Measurements from ENCODE around the gene IL36RN. TPM values are rescaled to one million over a fixed set of nuclear protein-coding genes. Genes with fewer than 3 reads are reported as not detected.

The IL36RN gene
- total RNA-seq, 1 donor from 2014 or later, result 0.14 TPM

- Histone ChIP-seq H3K27me3 (ENCODE audit: insufficient read depth, low read length) (peaks cover 10% of the 10 kb centered on the region), H3K27ac (ENCODE audit: low read depth, low read length) (no peak overlapping the region), H3K9me3 (ENCODE audit: insufficient read depth, low read depth, low read length) (peaks cover 4% of the 10 kb centered on the region), H4K20me1 (ENCODE audit: insufficient read depth, low read length) (no peaks in the 10 kb centered on the region), H3K79me2 (ENCODE audit: insufficient read depth, low read length) (no peaks in the 10 kb centered on the region), H2AFZ (ENCODE audit: low read depth, low read length) (no peak overlapping the region), H3K4me1 (ENCODE audit: insufficient read depth, low read length) (no peaks in the 10 kb centered on the region), H3K9ac (ENCODE audit: low read length) (no peak overlapping the region), H3K36me3 (ENCODE audit: insufficient read depth, low read length) (no peaks in the 10 kb centered on the region), H3K4me3 (ENCODE audit: insufficient read depth, low read depth, low read length) (no peak overlapping the region), H3K4me2 (ENCODE audit: low read length) (no peak overlapping the region)
- TF ChIP-seq EZH2 (IDR thresholded peaks at IDR 0.05; ENCODE audit: insufficient read depth, low read length) (no peak), CTCF (IDR thresholded peaks at IDR 0.05; ENCODE audit: insufficient read depth, low read depth, low read length) (no peak)
- peaks cover 36% of the 10 kb centered on the region for H3K27me3 Mint-ChIP-seq (ENCODE audit: low read depth, unreplicated experiment)
- peaks cover 11% of the 10 kb centered on the region for H3K9me3 Mint-ChIP-seq (ENCODE audit: unreplicated experiment)
- no peak overlapping the region for H3K4me3 Mint-ChIP-seq (ENCODE audit: unreplicated experiment)
- H3K27ac Mint-ChIP-seq (ENCODE audit: unreplicated experiment), result no peak overlapping the region
- H3K4me1 Mint-ChIP-seq (ENCODE audit: low read depth, unreplicated experiment), result no peaks in the 10 kb centered on the region
- FAIRE-seq (no peak), DNase-seq (ENCODE audit: low read depth) (no peak)
- H3K36me3 Mint-ChIP-seq (ENCODE audit: low read depth, unreplicated experiment), result no peaks in the 10 kb centered on the region
Observed at GRCh38 chr2:113060796-113061195, 1.8 kb downstream of the IL36RN start.

- H3K36me3 ChIP-seq (ENCODE audit: insufficient read depth, low read length), result no peaks in the 10 kb centered on the region
- Mint-ChIP-seq H3K4me1 (ENCODE audit: low read depth, unreplicated experiment) (no peaks in the 10 kb centered on the region), H3K36me3 (ENCODE audit: low read depth, unreplicated experiment) (no peaks in the 10 kb centered on the region), H3K9me3 (ENCODE audit: unreplicated experiment) (peaks cover 9% of the 10 kb centered on the region), H3K4me3 (ENCODE audit: unreplicated experiment) (no peak overlapping the region), H3K27ac (ENCODE audit: unreplicated experiment) (no peak overlapping the region), H3K27me3 (ENCODE audit: low read depth, unreplicated experiment) (peaks cover 35% of the 10 kb centered on the region)
- no peaks in the 10 kb centered on the region for H3K79me2 ChIP-seq (ENCODE audit: insufficient read depth, low read length)
- H4K20me1 ChIP-seq (ENCODE audit: insufficient read depth, low read length), result no peaks in the 10 kb centered on the region
- H2AFZ ChIP-seq (ENCODE audit: low read depth, low read length), result no peak overlapping the region
- H3K9ac ChIP-seq (ENCODE audit: low read length), result no peak overlapping the region
- no peak overlapping the region for H3K27ac ChIP-seq (ENCODE audit: low read depth, low read length)
- no peaks in the 10 kb centered on the region for H3K4me1 ChIP-seq (ENCODE audit: insufficient read depth, low read length)
- peaks cover 6% of the 10 kb centered on the region for H3K9me3 ChIP-seq (ENCODE audit: insufficient read depth, low read depth, low read length)
- no peak for DNase-seq (ENCODE audit: low read depth)
- H3K27me3 ChIP-seq (ENCODE audit: insufficient read depth, low read length), result peaks cover 10% of the 10 kb centered on the region
- FAIRE-seq, result no peak
- H3K4me2 ChIP-seq (ENCODE audit: low read length), result no peak overlapping the region
- TF ChIP-seq EZH2 (IDR thresholded peaks at IDR 0.05; ENCODE audit: insufficient read depth, low read length), result no peak
- no peak for TF ChIP-seq CTCF (IDR thresholded peaks at IDR 0.05; ENCODE audit: insufficient read depth, low read depth, low read length)
- H3K4me3 ChIP-seq (ENCODE audit: insufficient read depth, low read depth, low read length), result no peak overlapping the region
Observed at GRCh38 chr2:113061241-113061640, 2.2 kb downstream of the IL36RN start.

GRCh38 chr2:113061896-113062770 is 3.1 kb downstream of the IL36RN start:
- no peak overlapping the region for H3K27ac ChIP-seq (ENCODE audit: low read depth, low read length)
- peaks cover 15% of the 10 kb centered on the region for H3K27me3 ChIP-seq (ENCODE audit: insufficient read depth, low read length)
- no peaks in the 10 kb centered on the region for H3K79me2 ChIP-seq (ENCODE audit: insufficient read depth, low read length)
- FAIRE-seq (no peak), DNase-seq (ENCODE audit: low read depth) (no peak)
- no peaks in the 10 kb centered on the region for H3K4me1 ChIP-seq (ENCODE audit: insufficient read depth, low read length)
- no peak overlapping the region for H3K4me2 ChIP-seq (ENCODE audit: low read length)
- no peak overlapping the region for H3K9ac ChIP-seq (ENCODE audit: low read length)
- no peaks in the 10 kb centered on the region for H4K20me1 ChIP-seq (ENCODE audit: insufficient read depth, low read length)
- H2AFZ ChIP-seq (ENCODE audit: low read depth, low read length), result no peak overlapping the region
- no peaks in the 10 kb centered on the region for H3K36me3 ChIP-seq (ENCODE audit: insufficient read depth, low read length)
- TF ChIP-seq CTCF (IDR thresholded peaks at IDR 0.05; ENCODE audit: insufficient read depth, low read depth, low read length) (no peak), EZH2 (IDR thresholded peaks at IDR 0.05; ENCODE audit: insufficient read depth, low read length) (no peak)
- no peaks in the 10 kb centered on the region for H3K36me3 Mint-ChIP-seq (ENCODE audit: low read depth, unreplicated experiment)
- no peak overlapping the region for H3K4me3 ChIP-seq (ENCODE audit: insufficient read depth, low read depth, low read length)
- no peak overlapping the region for H3K27ac Mint-ChIP-seq (ENCODE audit: unreplicated experiment)
- peaks cover 42% of the 10 kb centered on the region for H3K27me3 Mint-ChIP-seq (ENCODE audit: low read depth, unreplicated experiment)
- peaks cover 6% of the 10 kb centered on the region for H3K9me3 ChIP-seq (ENCODE audit: insufficient read depth, low read depth, low read length)
- no peak overlapping the region for H3K4me3 Mint-ChIP-seq (ENCODE audit: unreplicated experiment)
- peaks cover 7% of the 10 kb centered on the region for H3K9me3 Mint-ChIP-seq (ENCODE audit: unreplicated experiment)
- no peaks in the 10 kb centered on the region for H3K4me1 Mint-ChIP-seq (ENCODE audit: low read depth, unreplicated experiment)
